Heart left ventricle (tissue), 13 donors: ENCODE data around the gene SLC22A4.

ENCODE experiments used
- POLR2A ChIP-seq, 2 donors: fragments of 450-650 bp; IDR thresholded peaks; one replicate each; pipeline ENCODE4 v1.6.1; 2017; ENCODE audit warnings: antibody characterized with exemption in 2 of 2, mild to moderate bottlenecking in 2 of 2, moderate library complexity in 2 of 2
- TF ChIP-seq, protein P1 (sequence below), 12 donors: fragments of 200-600 bp; sonication (generic) in 4 of 12; IDR thresholded peaks; one replicate each; pipeline versions ENCODE4 v1.5.0 to v1.8.0; 2018 to 2022; ENCODE audit warnings: antibody characterized with exemption in 12 of 12, mild to moderate bottlenecking in 5 of 12
- donor health status: ischemic (EF 13 %, LVEDD 7.1; RV severe dilation, severe dysfunction).
- donor health status: DM: no; HTN: yes; CAD: no.
- donor health status: DM: no; HTN: no; CAD: no.
- donor health status: ischemic (EF 25% LVEDD 6.9; RV normal size, moderate dysfunction).
- donor health status: ischemic (EF 25% LVEDD 5.7; RV mildly dilated, moderate dysfunction).
- donor health status: ischemic (EF 35%, LVEDD 5.7; RV mildly dilated, moderate dysfunction).
- donor health status: nonischemic (EF 11% LVEDD 7.7; RV severe dilation, severe dysfunction).
- donor health status: DM: yes; HTN: yes; CAD: no.
- donor health status: PGD.
- donor health status: ischemic (EF 29% LVEDD 5.4; RV normal size, mild dysfunction).
- donor health status: nonischemic (EF 23%, LVEDD 6.1; RV moderate dilation, normal function).

DNA sequence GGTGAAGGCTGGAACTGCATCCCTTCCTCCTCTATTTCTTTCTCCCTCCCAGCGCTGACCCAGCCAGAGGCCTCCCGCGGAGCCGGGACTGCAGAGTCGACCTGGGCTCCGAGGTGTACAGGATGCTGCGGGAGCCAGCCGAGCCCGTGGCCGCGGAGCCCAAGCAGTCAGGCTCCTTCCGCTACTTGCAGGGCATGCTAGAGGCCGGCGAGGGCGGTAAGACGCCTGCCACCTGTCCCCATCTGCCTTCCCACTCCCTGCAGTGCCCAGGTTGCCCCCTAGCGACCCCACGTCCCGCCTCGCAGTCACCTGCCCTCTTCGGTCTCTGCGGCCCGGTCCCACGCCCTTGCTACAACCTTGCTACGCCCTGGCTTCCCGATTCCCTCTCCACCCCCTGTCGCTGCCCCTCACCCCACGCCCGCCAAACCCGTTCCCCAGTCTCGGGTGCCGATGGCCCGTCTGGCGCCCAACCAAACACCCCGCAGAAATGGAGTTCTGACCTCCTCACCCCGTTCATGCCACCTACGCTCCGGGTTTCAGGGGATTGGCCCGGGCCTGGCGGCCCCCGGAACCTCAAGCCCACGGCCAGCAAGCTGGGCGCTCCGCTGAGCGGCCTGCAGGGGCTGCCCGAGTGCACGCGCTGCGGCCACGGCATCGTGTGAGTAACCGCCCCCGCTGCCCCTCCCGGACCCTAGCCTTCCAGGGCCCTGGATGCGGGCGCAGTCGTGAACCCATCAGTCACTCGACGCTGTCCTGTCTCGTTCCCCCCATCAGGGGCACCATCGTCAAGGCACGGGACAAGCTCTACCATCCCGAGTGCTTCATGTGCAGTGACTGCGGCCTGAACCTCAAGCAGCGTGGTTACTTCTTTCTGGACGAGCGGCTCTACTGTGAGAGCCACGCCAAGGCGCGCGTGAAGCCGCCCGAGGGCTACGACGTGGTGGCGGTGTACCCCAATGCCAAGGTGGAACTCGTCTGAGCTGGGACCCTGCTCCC lies 22.6 kb upstream of the SLC22A4 start:
- TF ChIP-seq, protein P1, sequence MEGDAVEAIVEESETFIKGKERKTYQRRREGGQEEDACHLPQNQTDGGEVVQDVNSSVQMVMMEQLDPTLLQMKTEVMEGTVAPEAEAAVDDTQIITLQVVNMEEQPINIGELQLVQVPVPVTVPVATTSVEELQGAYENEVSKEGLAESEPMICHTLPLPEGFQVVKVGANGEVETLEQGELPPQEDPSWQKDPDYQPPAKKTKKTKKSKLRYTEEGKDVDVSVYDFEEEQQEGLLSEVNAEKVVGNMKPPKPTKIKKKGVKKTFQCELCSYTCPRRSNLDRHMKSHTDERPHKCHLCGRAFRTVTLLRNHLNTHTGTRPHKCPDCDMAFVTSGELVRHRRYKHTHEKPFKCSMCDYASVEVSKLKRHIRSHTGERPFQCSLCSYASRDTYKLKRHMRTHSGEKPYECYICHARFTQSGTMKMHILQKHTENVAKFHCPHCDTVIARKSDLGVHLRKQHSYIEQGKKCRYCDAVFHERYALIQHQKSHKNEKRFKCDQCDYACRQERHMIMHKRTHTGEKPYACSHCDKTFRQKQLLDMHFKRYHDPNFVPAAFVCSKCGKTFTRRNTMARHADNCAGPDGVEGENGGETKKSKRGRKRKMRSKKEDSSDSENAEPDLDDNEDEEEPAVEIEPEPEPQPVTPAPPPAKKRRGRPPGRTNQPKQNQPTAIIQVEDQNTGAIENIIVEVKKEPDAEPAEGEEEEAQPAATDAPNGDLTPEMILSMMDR (IDR thresholded peaks at IDR 0.05): peak in 2 of 12 donors; percentile 9 to 20
- no peak for TF ChIP-seq POLR2A (IDR thresholded peaks at IDR 0.05)
